HG03039 (cell line): ENCODE data around the gene ANKRD12.
A peak's percentile ranks its signal among the peaks of the same experiment; 100 is the strongest.

Source experiments
- ATAC-seq: cut with Tn5 transposase; IDR thresholded peaks from one replicate; pipeline ENCODE4 v1.9.1; 2021; ENCODE audit warnings: mild to moderate bottlenecking, moderate library complexity; ENCODE audit not compliant: unreplicated experiment

Gene ANKRD12

DNA sequence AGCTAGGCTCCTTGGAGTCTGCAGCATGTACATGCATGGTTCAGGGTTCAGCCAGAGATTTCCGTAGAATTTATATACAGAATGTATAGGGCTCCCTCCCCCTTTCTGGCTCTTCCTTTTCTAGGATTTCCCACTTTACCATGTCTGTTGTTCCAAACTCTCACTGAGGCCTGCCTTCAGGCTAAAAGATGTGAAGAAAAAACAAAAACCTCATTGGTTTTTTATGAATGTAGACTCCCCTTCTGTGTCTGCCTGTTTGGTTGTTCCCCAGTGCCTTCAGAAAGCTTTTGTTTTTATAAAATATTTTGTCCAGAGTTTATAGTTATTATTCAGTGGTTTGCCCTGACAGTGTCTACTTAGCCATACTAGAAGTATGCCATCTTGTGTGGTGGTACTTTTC is 30.5 kb upstream of the ANKRD12 start:
- no peak for ATAC-seq

GRCh38 chr18:9106800-9107584 is 29.6 kb upstream of the ANKRD12 start:
- ATAC-seq, result no peak

DNA sequence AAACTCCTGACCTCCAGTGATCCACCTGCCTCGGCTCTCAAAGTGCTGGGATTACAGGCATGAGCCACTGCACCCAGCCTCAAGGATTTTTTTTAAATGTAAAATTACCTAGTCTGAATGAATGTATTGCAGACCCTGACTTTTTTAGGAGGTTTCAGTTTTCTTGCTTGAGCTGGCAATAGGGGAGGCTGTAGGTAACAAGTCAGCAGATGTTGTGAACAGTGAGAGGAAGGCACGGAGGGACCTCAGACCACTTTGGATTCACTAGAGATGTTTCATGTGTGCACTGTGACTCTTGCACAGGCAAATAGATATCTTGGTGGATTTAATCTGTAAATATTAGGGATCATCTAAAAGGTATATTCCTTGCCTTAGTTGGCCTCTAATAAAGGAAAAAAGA is 27.7 kb upstream of the ANKRD12 start:
- no peak for ATAC-seq

DNA sequence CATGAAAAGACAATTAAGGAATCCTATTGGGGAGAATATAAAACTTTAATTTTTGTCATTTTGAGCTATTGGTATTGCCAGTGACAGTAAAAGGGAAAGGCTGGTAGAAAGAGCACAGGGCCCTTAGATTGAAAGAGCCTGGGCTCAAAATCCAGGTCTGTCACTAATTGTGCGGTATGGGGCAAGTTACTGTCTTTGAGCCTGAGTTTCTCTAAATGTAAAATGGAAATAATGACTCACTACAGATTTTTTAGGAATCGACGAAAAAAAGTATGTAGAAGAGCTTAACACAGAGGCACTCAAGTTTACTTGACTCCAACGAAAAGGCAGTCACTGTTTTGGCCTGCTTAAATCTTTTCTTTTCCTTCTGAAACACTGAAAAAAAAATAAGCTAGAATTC is 27.1 kb upstream of the ANKRD12 start:
- no peak for ATAC-seq

DNA sequence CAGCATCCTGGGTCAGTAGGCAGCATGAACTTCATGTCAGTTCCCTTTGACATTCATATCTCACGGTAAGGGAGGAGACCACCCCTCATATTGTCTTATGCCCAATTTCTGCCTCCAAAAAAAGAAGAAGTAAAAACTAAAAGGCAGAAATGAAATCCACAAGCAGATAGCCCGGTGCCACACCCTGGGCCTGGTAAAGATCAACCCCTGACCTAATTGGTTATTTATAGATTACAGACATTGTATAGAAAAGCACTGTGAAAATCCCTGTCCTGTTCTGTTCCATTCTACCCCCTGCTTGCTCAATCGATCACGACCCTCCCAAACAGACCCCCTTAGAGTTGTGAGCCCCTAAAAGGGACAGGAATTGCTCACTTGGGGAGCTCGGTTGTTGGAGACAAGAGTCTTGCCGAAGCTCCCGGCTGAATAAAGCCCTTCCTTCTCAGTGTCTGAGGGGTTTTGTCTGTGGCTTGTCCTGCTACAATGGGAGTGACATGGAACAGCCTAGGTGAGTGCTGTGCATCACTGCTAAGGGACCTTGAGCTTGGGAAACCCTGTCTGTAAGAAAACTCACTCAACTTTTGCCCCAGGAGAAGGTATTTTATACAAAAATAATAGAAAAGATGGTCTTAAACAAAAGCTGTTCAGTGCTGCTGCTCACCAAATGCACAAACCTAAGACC is 23.0 kb upstream of the ANKRD12 start:
- no peak for ATAC-seq

- ATAC-seq, result no peak
These were observed 20.6 kb upstream of the ANKRD12 start for GRCh38 chr18:9115984-9116383.

GRCh38 chr18:9117980-9118841 is 18.4 kb upstream of the ANKRD12 start:
- ATAC-seq, result no peak

DNA sequence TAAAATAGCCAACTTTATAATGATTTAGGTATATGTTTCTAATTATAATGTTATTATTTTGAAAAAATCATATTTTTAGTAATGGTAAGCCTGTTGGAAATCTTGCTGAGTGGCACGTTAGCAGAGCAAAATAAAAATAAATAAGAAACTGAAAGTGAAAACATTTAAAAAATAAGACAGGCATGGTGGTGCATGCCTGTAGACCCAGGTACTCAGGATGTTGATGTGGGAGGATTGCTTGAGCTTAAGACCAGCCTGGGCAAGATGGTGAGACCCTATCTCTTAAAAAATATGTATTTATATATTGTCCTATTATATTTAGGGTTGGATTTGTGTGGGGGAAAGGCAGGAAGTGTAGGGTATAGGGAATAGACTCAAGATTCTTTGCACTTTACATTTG is 15.8 kb upstream of the ANKRD12 start:
- no peak for ATAC-seq

GRCh38 chr18:9123520-9123919 is 13.1 kb upstream of the ANKRD12 start:
- no peak for ATAC-seq

- ATAC-seq, result no peak
These were observed 11.8 kb upstream of the ANKRD12 start for GRCh38 chr18:9124824-9125223.

GRCh38 chr18:9126337-9126736 is 10.2 kb upstream of the ANKRD12 start:
- ATAC-seq, result no peak

DNA sequence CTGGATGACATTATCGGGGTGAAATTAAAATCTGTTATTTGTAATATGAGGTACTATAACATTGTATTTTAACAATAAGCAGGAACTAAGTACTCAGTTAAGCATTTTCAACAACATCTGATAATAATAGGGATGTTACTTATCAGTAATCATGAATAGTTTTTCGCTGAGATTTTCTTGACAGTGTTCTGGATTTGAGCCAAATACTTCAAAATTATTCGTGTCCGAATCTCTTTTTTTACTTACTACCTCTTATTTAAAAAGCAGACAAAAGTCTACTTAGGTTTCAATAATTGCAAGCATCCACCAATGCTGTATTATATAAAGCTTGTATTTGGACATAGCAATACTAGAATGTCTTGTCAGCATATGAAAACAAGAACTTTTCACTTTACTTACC is 6.4 kb upstream of the ANKRD12 start:
- ATAC-seq, result no peak

DNA sequence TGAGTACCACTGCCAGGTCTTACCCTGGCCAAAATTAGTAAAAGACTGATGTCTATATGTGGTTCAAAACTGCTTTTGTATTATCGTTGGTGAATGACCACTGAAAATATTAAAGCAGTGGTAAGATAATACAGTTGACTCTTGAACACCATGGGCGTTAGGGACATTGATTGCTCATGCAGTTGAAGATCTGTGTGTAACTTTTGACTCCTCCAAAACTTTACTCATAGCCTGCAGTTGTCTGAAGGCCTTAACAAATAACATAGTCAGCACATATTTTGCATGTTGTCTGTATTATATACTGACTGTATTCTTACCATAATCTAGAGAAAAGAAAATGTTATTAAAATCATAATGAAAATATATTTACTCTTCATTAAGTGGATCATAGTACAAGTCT is 5.8 kb upstream of the ANKRD12 start:
- ATAC-seq, result no peak

DNA sequence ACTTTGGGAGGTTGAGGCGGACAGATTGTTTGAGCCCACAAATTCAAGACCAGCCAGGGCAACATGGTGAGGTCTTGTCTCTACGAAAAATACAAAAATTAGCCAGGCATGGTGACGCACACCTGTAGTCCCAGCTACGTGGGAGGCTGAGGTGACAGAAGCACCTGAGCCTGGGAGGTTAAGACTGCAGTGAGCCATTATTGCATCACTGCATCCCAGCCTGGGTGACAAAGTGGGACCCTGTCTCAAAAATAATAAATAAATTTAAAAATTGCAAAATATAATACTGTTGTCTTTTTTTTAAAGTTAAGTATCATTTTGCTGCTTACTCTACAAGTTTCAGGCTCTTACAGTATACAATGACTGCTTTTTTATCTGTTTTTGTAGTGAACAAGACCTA is 4.0 kb upstream of the ANKRD12 start:
- no peak for ATAC-seq

- ATAC-seq, result no peak
These were observed 3.4 kb upstream of the ANKRD12 start for GRCh38 chr18:9133225-9133624.

- no peak for ATAC-seq
These were observed 1.3 kb upstream of the ANKRD12 start for GRCh38 chr18:9135081-9135911.

- ATAC-seq, result peak; percentile 13
These were observed 668 bp upstream of the ANKRD12 start for GRCh38 chr18:9135912-9136314.

GRCh38 chr18:9137168-9138066 is 836 bp downstream of the ANKRD12 start:
- peak; percentile 38 for ATAC-seq

- ATAC-seq, result no peak
These were observed 2.9 kb downstream of the ANKRD12 start for GRCh38 chr18:9139400-9140039.
